Peyer's patch (tissue), 4 donors: Measurements from ENCODE around the gene CTF1.

Experiments
- CTCF ChIP-seq, 6 experiments: fragments of 450-650 bp in 4 of 6; fragments of 200-600 bp in 2 of 6; sonication (generic) in 1 of 6; IDR thresholded peaks; one replicate each; pipeline ENCODE4 v1.5.1; 2017 to 2019; ENCODE audit warnings: antibody characterized with exemption in 6 of 6, mild to moderate bottlenecking in 3 of 6, moderate library complexity in 1 of 6
- POLR2A ChIP-seq, 2 donors: fragments of 450-650 bp; IDR thresholded peaks; one replicate each; pipeline ENCODE4 v1.5.1; 2017; ENCODE audit warnings: antibody characterized with exemption in 2 of 2, mild to moderate bottlenecking in 2 of 2, moderate library complexity in 2 of 2

GRCh38 chr16:30950516-30951065 lies 54.2 kb downstream of the CTF1 start:
- TF ChIP-seq CTCF (IDR thresholded peaks at IDR 0.05) = no peak
- no peak for TF ChIP-seq POLR2A (IDR thresholded peaks at IDR 0.05)
